NCI-H510A (cell line): ENCODE results near the gene MADCAM1.

Experiments used
- DNase-seq: peaks from one replicate; lab custom pipeline; 2025; lab: John Stamatoyannopoulos, UW

The MADCAM1 gene

DNA sequence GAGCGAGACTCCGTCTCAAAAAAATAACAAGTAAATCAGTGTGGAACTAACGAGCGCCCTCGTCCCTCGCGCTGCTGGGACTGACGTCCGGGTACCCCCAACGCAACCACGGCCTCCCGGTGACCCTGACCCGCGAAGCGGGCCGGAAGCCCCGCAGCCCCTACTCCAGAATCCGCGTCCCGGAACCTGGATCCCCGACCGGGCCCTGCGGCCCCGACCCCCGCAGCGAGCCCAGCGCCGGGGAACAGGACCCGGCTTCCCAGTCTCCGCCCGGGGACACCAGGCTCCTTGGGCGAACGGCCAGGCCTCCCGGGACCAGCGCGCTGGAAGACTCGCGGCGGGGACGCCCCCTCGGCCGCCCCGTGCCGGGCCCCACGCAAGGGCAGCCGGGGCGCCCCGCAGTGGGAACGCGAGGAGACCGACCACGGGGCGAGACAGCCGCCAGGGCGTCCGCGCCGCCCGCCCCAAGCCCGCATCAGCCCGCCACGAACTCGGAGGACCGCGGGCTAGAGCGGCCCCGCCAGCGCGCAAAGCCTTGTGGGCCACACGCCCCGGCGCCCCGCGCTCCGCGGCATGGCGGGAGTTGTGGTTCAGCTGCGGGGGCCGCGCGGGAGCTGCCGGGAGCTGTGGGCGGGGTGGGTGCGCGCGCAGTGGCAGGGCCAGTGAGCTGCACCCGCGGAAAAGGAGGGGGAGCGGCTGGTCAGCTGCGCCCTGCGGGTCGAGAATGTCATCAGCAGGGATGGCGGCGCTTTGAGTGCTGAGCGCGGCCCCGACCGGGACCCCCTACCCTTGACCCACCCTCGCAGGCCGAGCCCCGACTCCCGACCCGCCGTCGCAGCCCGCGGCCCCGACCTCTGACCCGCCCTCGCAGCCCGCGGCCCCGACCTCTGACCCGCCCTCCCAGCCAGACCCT, 7.5 kb upstream of the MADCAM1 start:
- DNase-seq, result peak; percentile 84

GRCh38 chr19:489418-490196, 6.7 kb upstream of the MADCAM1 start:
- no peak for DNase-seq

GRCh38 chr19:491146-491741, 5.0 kb upstream of the MADCAM1 start:
- DNase-seq, result no peak

DNA sequence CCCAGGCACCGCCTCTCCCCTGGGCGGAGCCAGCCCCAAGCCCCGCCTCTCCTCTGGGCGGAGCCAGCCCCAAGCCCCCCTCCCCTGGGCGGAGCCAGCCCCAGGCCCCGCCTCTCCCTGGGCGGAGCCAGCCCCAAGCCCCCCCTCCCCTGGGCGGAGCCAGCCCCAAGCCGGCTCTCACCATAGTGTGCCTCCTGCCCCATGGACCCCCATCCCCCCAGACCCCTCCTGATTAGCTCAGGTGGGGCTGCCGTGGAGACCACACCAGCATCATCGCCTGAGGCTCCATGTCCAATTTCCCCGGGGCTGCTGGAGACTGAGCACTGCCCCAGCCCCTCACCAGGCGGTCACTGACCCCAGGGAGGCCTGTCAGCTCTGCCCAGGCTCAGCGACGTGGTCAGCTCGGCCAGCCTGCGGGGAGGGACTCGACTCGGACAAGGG, 4.2 kb upstream of the MADCAM1 start:
- DNase-seq, result no peak

DNA sequence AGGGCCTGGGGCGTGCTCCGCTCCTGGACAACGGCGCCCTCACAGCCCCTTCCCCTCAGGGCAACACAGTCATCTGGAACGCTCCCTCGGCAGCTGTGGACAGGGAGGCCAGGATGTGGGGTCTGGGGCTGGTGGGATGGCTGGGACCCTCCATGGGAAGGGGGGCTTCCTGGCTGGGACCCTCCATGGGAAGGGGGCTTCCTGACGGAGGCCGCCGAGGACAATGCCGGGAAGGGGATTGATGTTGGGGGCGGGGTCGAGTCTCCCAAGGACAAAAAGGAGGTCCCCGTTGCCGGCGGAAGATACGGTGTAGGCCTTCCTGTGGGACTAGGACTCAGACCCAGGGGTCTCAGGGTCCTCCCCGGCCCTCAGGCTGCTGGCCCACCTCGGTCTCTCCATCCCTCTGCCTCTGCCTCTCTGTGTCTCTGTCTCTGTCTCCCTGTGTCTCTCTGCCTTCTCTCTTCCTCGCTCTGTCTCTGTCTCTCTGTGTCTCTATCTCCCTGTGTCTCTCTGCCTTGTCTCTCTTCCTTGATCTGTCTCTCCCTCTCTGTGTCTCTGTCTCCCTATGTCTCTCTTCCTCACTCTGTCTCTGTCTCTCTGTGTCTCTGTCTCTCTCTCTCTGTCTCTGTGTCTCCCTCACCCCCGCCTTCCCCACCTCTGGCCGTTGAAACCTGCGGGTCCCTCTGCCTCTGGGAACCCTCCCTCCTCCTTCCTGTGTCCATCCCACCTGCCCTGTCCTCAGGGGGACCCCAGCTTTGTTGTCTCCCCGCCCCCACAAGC, 2.7 kb upstream of the MADCAM1 start:
- no peak for DNase-seq

DNA sequence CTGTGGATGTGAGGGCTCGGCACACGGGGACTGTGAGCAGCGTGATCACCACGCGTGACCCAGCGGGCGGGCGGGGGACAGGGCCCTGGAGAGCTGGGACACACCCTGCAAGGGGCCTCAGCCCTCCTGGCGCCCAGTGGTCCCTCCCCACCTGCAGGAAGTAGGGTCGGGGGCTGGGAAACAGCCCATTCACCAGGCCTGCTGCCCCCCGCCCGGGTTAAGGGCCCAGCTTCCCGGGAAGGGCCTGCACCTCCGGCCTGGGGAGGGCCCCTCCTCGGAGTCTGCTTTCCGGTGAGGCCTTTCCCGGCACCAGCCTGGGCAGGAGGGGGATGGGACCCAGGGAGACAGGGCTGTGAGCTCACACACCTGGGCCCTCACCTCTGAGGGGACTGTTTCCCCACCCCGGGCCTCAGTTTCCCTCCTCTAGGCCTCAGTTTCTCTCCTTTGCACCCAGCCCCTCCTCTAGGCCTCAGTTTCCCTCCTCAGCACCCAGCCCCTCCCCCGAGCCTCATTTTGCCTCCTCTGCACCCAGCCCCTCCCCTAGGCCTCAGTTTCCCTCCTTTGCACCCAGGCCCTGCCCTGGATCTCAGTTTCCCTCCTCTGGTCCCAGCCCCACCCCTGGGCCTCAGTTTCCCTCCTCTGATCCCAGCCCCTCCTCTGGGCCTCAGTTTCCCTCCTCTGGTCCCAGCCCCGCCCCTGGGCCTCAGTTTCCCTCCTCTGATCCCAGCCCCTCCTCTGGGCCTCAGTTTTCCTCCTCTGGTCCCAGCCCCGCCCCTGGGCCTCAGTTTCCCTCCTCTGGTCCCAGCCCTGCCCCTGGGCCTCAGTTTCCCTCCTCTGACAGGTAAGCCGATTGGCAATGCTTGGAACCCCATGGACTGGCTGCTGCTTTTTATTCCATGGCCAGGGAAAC, 1.9 kb upstream of the MADCAM1 start:
- DNase-seq, result no peak

DNA sequence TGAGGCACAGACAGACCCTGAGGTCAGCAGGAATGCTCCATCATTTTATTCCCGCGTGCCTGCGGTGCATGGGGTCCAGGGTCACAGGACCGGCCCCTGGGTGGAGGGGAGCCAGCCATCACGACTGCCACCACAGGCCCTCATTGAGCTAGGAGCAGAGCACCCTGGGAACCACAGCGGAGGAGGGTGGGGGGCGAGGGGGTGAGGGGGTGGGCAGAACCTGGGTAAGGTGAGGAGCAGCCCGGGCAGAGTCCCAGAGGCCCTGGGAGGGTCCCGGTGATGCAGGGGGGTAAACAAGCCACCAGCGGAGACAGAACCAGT, 1.2 kb upstream of the MADCAM1 start:
- DNase-seq, result no peak

- DNase-seq, result no peak
These were observed 729 bp upstream of the MADCAM1 start for GRCh38 chr19:495402-496111.

DNA sequence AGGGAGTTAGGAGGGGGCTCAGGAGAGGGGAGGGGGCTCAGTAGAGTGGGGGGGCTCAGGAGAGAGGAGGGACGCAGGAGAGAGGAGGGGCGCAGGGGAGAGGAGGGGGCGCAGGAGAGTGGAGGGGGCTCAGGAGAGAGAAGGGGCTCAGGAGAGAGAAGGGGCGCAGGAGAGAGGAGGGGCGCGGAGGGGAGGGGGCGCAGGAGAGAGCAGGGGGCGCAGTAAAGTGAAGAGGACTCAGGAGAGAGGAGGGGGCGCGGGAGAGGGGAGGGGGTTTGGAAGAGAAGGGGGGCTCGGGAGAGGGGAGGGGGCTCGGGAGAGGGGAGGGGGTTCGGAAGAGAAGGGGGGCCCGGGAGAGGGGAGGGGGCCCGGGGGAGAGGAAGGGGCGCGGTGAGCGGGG, 700 bp downstream of the MADCAM1 start:
- no peak for DNase-seq

DNA sequence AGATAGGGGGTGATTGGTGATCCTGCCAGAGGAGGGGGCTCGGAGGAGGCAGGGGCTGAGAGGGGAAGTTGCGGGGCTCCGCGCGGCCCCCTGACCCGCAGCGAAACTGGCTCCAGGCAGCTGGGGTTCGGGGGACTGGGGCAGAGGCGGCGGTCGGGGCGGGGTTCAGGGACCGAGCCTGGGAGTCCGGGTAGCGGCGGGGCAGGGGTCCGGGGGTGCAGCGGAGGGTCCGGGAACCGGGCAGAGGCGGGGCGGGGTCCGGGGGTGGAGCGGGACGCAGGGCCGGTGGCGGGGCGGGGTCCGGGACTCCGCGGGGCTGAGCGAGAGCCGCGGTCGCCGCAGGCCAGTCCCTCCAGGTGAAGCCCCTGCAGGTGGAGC, 1.2 kb downstream of the MADCAM1 start:
- DNase-seq, result no peak

- no peak for DNase-seq
These were observed 1.7 kb downstream of the MADCAM1 start for GRCh38 chr19:497869-498510.

- no peak for DNase-seq
These were observed 2.2 kb downstream of the MADCAM1 start for GRCh38 chr19:498511-498891.

DNA sequence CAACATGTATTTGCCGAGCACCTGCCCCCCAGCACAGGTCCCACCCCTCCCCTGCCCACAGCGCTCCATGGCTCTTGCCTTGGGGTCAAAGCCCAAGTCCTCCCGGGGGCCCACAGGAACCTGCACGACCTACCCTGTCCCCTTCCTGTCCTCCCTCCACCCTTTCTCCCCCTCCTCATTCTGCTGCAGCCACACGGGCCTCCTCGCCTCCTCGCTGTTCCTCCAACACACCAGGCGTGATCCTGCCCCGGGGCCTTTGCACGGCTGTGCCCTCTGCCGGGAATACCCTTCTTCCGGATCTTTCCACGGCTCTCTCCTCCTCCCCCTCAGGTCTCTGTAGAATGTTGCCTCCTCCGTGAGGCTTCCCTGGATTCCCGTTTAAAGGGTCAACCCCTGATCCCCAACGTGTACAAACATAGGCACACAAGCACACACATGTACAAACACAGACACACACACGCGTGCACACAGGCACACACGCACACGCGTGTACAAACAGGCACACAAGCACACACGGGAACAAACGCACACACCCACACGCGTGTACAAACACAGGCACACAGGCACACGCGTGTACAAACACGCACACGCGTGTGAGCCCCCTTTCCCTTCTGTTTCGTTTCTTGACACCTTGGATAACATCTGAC, 2.8 kb downstream of the MADCAM1 start:
- DNase-seq, result no peak

DNA sequence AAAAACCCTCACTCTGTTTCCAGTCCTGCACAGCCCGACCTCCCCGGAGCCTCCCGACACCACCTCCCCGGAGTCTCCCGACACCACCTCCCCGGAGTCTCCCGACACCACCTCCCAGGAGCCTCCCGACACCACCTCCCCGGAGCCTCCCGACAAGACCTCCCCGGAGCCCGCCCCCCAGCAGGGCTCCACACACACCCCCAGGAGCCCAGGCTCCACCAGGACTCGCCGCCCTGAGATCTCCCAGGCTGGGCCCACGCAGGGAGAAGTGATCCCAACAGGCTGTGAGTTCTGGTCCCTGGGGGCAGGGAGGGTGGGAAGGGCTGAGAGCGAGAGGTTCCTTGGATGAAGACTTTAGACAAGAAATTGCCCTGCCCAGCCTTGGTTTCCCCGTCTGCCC, 5.4 kb downstream of the MADCAM1 start:
- no peak for DNase-seq

DNA sequence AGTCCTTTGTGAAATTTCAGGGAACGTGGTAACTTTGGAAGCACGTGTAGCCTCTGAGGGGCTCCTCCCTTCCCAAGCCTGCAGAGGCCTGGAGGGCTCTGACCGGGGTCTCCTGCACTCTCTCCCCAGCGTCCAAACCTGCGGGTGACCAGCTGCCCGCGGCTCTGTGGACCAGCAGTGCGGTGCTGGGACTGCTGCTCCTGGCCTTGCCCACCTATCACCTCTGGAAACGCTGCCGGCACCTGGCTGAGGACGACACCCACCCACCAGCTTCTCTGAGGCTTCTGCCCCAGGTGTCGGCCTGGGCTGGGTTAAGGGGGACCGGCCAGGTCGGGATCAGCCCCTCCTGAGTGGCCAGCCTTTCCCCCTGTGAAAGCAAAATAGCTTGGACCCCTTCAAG, 8.3 kb downstream of the MADCAM1 start:
- DNase-seq, result no peak

DNA sequence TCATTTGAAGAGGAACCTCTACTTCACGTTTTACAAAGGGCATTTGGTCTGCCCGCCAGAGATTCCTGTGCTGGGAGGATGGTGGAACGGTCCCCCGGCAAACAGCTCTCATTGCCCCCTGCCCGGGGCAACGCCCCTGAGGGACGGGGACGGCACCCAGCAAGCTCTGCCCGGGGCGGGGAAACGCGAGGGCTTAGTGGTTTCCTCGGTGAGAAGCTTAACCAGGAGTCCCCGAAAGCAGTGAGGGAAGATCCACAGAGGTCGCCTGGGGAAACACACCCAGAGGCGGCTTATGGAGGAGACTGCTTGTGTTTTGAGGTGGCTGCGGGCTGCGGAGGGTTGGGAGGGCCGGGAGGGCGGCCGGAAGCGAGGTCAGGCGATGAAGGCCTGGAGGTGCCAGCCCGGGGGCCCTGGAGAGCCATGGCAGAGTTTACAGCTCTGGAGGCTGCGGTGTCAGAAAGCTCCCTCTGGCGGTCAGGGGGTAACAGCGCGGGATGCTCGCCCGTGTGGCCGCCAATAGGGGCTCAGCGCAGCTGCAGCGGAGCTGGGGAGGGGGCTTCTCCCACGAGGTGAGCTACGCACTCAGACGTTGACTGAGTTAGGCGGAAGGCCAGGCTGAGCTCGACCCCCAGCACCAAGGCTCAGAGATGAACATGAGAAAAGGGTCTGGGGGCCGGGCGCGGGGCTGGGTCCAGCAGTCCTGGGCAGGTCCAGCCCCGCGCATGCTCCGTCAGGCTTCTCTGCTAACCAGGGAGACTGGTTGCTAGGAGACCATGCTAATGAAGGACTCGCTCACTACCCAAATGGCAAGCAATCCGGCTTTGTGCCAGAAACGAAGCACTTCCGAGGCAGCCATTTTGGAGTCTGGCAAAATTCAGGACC, 10.4 kb downstream of the MADCAM1 start:
- DNase-seq, result peak; percentile 73

GRCh38 chr19:507286-508203, 11.3 kb downstream of the MADCAM1 start, which contains the start of gene TPGS1:
TSS of gene TPGS1 (plus strand) at chr19:507497. CDS start at chr19:507507, 10 bp downstream.
- DNase-seq, result peak; percentile 94
